GM21423 (cell line): ENCODE measurements around the gene CD1D.
A peak's percentile ranks its signal among the peaks of the same experiment; 100 is the strongest.
"Not testable (repeated sequence)": the region's sequence is repeated elsewhere in the genome, so short reads cannot be mapped to it uniquely, and the experiment has no call there.

Source experiments
- ATAC-seq: cut with Tn5 transposase; IDR thresholded peaks from one replicate; pipeline ENCODE4 v1.9.1; 2021; ENCODE audit warnings: mild to moderate bottlenecking, moderate library complexity; ENCODE audit not compliant: unreplicated experiment

The CD1D gene

DNA sequence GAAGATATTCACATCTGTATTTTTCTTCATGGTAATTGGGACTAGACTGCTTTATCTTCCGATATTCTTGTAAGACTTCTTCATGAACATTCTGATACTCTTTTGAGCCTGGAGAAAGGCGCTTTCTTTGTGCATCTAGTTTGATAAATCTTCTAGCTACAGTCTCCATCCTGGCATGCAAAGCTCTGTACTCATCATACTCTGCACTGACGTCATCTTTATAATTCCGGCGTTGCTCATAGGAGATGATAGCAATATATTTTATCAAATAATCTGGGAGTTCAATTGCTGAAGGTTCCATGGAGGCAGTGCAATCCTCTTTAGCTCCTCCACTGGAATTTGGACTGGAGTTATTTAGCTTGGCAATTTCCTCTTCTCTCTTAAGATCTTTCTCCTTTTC, 4.8 kb upstream of the CD1D start:
- ATAC-seq, result not testable (repeated sequence)

DNA sequence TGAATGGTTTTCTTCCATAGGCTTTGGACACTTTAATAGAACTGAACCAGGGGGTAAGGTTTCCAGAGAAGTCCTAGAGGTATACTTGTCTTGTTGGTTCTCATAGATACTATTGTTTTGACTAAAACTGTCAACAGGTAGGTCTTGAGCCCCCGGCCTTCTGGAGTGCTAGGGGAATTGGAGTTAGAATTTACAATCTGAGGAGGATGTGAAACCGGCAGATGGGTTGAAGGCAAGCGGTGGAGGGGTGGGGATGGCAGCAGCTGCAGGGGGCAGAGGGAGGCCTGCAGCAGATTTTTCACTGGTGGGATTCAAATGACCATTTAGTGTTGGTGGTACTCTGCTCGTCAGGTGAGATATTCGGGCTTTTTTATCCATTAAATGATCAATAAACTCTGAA, 4.3 kb upstream of the CD1D start:
- ATAC-seq, result no peak

DNA sequence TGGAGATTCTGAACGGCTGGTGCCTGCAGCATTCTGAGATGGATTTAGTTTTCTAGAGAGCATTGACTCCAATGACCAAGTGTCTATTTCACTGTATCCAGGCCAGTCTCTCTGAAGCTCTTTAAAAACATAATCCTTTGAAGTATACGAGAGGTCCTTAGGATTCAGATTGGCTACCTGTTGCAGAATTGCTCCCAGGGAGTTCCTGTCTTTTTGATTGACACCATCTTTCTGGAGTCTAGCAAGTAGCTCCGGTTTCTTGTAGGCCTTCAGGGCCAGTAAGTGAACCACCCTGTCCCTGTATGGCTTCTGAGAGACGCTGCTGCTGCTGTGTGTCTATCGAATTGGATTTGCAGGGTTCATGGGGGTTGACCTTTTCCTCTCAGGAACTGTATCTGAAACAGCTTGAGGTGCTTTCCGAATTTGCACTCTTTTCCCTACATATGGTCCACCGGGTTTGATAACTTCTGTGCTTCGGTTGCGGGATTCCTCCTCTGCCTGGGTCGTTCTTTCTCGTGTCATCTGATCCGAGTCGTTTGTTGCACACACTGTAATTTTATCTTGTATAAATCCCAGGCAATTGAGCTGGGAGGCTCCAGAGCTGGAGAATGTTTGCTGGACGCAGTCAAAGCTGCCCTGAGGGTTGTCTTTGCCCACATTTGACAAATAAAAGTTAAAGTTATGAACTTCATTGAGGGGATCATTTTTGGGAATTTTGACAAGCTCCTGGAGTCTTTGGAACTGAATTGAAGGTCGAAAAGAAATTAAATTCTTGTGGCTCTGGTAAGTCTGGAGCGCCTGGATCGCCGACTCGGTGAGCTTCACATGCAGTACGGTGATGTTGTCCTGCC, 3.6 kb upstream of the CD1D start:
- not testable (repeated sequence) for ATAC-seq

DNA sequence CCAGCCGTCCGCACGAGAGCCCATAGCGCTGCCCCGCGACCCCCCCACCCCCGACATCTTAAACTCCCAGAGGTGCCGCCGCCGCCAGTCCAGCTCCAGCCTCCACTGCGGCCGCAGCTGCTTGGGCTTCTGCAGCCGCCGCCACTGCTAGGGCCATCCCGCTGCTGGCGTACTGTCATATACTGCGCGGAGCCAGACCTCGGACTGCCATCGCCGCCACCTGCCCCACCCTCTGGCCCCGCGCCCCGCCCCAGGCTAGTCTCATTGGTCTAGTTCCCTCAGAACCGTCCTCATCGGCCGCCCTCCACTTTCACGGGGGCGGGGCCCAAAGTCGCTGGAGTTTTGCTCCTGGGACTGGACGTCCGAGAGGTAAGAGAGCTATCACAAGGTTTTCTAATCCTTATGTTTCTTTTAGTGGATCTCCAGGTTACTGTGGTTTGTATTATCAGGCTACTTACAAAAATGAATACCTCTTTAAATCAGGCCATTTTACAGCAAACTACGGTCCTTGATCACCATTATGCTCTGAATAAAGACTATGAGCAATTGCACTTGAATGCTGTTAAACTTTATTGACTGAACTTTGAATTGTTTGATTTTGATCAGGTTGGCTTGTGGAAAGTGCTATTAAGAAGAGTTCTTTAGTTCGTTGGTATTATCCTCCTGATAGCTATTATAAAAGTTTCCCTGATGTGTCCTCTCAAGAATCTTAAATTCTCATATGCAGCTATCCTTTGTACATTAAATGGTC, 2.8 kb upstream of the CD1D start:
- ATAC-seq, result no peak

DNA sequence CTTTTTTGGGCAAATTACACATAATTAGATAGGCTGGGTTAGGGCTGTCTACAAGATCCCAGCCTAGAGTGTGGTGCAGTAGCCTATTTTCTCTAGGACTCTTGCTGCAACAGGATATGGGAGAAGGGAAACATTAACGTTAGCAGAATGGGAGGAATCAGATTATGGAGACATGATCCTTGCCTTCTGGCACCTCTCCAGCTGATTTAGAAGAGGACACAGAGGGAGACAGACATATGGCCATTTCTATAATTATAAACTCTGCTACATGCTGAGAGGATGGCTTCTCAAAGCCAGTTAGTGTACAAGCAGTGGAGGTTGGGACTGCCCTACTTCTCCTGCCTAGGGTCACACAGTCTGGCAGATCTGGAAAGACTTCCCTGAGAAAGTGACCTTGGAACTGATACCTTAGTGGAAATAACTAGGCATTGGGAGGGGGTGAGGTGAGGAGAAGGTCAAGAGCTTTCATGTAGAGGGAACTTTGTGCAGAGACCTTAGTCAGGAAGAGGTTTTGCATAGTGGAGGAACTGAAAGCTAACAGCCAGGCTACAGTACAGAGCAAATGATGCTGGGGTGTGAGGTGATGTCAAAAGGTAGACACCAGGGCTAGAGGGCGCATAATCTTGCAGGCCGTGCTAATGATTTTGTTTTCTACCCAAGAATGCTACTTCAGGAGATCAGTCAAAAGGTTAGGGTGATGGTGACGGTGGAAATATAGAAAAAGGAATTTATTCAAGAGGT, 1.2 kb upstream of the CD1D start:
- ATAC-seq, result peak; percentile 95

DNA sequence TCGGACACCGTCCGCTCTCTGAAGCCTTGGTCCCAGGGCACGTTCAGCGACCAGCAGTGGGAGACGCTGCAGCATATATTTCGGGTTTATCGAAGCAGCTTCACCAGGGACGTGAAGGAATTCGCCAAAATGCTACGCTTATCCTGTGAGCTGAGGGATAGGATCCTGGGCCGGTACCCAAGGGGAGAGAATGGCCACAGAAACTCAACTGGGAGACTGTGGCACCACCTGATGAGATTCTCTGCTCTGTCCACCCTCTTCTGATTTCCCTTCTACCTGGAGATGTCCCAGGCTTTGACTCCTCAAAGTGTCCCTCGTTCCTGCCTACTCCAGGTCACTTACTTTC, 855 bp downstream of the CD1D start:
- no peak for ATAC-seq

DNA sequence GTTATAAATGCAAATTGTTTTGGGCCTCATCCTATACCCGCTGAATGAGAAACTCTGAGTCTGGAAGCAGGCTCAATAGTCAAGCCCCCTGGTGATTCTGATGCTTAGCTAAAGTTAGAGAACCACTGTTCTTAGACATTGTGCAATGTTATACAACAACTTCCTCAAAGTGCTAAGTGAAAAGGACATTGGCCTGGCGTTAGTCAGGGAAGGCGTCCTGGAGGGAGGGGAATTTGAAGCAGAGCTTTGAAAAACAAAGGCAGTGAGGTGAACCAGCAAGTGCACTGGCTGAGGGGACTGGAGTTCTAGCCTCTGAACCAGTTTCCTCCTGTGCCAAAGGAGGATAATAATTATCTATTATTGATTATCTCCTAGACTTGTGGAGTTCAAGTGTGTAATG, 5.1 kb downstream of the CD1D start:
- no peak for ATAC-seq

DNA sequence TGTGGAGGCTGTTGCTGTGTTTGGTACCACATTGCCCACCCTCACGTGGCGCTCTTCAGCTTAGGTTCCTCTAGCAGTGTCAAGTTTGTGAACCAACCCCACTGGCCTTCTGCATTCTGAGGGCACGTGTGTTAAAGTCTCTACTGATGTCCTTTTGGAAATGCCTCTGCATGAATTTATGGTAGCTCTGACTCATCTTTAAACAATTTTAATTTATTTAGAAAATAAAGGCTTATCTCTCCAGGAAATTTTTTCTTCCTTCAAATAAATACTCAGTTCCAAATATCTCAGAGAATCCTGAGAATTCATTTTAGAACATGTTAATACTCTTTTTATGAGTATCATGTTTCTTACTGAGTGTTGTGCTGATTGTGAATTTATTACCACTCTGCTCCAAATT, 5.5 kb downstream of the CD1D start:
- no peak for ATAC-seq

DNA sequence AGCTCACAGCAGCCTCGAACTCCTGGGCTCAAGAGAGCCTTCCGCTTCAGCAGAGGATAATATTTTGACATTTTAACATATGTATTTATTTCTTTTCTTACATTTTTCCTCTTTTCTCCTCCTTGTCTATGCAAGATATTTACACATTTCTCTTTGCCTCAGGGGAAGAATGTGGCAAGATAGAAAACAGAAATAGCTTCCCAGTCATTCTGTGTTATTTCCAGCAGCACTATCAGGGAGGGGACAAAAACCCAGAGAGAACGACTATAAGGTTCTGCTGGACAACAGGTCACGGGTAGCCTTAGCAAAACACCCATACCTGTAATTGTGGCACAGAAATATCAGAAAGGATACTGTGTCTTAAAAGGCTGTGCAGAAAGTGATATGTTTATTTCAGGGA, 7.9 kb downstream of the CD1D start:
- ATAC-seq, result no peak

DNA sequence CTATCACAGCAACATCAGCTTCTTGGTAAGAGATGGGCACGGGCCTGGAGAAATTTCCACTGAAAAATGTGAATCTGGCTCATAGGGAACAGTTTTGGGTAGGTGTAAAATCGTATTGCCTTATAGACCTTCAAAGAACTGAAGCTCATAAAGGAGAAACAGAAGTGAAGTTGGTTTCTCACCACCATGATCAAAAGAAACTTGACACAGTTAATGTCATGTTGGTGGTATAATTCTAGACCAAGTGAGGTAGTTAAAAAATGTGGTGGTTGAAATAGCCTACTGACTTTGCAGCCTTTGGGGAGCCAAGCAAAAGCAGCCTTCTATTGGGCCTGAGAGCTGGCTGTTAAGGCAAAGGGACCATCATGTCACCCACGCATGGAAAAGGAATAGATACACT, 8.9 kb downstream of the CD1D start:
- no peak for ATAC-seq

DNA sequence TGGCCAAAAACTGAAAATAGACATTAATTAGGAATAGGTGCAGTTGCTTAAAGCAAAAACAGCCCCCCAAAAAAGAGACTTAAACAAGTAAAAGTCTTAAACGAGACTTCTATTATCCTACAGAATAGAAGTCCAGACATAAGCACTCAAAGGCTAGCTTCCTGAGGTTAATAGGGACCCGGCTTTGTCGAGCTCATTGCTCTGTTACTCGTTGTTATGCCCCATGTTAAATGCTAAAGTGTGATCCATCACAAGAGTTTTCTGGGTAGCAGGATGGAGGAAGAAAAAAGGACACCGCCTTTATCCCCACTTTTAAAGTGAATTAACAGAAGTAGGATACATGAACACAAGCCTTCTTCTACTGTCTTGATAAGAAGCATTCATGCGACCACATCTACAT, 10.6 kb downstream of the CD1D start:
- no peak for ATAC-seq

DNA sequence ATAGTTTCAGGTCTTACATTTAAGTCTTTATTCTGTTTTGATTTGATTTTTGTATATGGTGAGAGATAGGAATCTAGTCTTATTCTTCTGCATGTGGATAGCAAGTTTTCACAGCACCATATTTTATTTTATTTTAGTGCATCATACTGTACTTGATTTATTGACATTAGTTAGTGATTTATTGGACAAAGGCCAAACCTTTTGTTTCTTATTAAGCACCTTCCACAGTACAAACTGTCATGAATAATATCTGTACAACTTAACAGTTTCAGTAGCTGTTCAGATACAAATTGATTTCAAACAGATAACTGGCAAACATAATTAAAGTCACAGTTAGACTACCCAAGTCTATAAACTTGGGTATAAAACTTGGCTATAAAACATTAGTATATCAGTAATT, 15.8 kb downstream of the CD1D start:
- no peak for ATAC-seq

DNA sequence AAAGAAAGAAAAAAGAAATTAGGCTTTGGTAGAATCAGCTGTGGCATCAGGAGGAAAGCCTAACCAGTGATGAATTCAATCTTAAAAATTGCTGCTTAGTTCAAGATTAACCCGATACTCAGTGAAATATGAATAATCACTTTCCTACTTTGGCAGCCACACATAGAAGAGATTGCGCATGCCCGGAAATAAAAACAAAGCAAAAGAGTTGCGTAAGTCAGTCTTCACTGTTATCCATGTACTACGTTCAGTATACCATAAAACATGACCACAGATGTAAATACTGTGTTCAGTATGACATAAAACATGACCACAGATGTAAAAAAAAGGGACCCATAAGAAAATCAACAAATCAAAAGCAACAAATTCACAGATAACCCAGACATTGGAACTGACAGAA, 19.2 kb downstream of the CD1D start:
- ATAC-seq, result no peak

DNA sequence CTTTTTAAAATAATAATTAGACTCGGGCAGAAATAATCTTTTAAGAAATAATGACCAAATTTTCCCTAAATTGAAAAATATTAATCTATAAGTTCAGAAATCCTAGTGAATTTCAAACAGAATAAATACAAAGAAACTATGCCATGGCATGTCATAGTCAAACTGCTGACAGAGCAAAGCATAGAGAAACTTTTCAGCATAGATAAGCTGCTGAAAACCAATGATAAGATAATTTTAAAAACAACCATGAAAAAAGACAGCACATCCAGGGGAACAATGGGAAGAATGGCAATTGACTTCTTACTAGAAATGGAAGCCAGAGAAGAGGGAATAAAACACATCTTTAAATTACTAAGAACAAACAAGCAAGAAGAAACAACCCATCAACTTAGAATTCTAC, 19.8 kb downstream of the CD1D start:
- no peak for ATAC-seq

DNA sequence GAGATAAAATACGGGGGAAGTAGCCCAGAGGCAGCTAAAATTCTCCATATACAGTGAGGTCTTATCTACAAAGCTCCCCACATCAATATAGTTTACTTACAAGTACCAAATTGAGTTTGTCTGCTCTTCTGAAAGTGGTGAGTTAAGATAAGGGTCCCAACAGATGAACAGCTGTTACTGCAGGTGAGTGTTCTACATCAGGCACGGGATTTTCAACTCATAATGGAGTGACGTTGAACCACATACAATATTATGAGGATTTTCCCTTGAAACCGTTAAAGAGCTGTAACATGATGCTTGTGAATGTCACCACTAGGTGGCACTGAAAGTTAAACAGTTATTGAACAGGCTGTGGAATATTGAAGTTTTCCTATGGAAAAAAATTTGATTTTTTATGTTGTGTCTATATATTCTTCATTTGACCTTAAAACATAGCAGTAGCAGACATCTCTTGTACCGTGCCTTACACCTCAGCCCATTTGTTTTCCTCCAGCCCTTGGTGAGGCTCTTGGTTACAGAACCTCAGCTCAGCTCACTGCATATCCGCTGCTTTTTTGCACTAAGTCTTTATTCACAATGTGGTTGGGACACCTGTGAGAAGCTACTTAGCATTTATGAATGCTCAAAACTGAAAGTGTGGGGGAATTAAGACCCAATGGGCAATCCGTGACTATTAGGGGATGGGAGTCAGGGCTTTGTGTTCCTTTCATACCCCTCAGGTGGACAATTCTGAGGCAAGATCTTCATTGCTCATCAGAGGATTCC, 23.2 kb downstream of the CD1D start:
- ATAC-seq, result no peak

DNA sequence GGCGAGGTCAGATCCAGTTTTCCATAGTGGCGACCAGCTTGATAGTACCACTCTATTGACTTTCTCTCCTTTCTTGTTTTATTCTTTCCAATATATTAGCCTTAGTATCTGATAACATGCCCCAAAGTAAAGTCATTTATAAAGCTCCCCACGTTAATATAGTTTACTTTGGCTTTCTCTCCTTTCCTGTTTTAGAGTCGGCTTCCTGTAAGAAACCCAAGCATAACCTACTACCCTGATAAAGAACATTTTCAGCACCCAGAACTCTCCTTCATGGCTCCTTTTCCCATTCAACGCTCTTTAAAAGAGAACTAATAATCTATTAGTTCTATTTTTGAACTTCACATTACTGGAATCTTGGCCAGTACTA, 23.7 kb downstream of the CD1D start:
- no peak for ATAC-seq

DNA sequence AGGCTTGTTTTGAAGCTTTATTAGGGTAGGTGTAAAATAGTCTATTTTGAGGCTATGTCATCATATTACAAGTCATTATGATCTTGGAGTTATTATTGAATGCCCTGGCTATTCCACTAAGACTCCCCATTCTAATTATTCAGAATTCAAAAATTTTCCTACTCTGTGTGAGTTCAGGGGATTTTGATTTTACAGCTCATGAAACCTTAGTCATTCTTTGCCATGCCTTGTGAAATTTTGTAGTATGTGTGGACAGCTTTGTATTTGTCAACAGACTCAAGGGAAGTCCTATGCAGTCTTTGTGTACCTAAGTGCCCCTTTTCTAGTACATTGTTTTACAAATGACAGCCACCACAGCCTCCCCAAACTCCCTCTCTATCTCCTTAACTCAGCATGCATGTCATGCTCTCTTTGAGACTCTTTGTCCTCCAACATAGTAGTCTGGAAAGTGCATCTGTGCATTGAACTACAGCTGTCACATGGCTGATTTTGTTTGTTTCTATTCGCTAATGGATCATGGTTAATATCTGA, 28.0 kb downstream of the CD1D start:
- no peak for ATAC-seq

DNA sequence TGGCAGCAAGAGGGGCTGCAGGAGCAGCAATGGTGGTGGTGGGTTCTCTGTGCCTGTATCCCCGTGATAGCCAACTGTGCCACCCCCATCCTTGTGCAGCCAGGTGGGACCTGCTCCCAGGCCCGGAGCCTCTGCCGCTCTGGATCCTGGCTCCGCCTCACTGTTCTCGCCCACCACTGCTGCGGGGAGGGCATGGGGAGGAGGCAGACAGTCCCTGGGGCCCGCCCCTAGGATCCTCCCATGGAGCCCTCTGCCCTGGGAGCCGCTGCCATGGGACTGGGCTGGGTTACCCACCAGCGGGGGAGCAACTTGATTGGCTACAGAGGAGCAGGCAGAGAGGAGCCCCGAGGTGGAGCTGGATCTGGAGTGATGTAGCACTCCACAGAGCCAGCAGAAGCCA, 31.6 kb downstream of the CD1D start:
- no peak for ATAC-seq

DNA sequence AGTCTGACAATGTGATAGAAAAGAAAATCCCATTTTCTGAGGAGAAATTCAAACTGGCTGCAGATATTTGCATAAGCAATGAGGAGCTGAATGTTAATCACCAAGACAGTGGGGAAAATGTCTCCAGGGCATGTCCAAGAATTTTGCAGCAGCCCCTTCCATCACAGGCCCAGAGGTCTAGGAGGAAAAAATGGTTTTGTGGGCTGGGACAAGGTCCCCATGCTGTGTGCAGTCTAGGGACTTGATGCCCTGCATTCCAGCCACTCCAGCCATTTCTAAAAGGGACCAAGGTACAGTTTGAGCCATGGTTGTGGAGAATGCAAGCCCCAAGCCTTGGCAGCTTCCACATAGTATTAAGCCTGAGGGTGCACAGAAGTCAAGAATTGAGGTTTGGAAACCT, 42.8 kb downstream of the CD1D start:
- not testable (repeated sequence) for ATAC-seq

DNA sequence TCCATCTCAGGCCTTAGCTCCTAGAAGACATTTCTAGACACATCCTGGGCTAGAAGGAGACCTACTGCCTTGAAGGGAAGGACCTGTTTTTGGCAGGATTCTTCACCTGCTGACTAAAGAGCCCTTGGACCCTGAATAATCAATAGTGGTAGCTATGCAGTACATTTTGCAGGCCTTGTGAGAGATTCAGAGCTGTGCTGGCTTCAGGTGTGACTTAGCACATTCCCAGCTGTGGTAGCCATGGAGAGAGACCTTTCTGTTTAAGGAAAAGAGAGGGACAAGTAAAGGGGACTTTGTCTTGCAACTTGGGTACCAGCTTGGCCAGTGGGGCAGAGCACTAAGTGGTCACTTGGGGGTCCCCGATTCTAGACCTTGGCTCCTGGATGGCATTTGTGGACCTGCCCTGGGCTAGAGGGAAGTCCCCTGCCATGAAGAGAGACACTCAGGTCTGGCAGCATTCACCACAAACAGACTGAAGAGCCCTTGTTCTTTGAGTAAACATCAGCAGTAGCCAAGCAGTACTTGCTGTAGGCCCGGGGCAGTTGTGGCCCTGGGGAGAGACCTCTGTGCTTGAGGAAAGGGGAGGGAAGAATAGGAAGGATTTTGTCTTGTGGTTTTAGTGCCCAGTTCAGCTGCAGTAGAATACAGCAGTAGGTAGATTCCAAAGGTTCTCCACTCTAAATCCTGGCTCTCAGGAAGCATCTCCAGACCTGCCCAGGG, 47.4 kb downstream of the CD1D start:
- ATAC-seq, result no peak
